Measurements from ENCODE around the gene EYA4.

- TF ChIP-seq ZNF530 (tag by site-specific recombination; IDR thresholded peaks at IDR 0.05; ENCODE audit: low read depth) = no peak
- no peak for TF ChIP-seq ZSCAN16 (tag by site-specific recombination; IDR thresholded peaks at IDR 0.05)
- no peak for TF ChIP-seq ZNF707 (tag by site-specific recombination; IDR thresholded peaks at IDR 0.05)
- TF ChIP-seq SETDB1 (IDR thresholded peaks at IDR 0.05; ENCODE audit: insufficient read length, low read length) = no peak
- no peak for TF ChIP-seq ZNF121 (tag by site-specific recombination; IDR thresholded peaks at IDR 0.05)
- TF ChIP-seq, protein P1, sequence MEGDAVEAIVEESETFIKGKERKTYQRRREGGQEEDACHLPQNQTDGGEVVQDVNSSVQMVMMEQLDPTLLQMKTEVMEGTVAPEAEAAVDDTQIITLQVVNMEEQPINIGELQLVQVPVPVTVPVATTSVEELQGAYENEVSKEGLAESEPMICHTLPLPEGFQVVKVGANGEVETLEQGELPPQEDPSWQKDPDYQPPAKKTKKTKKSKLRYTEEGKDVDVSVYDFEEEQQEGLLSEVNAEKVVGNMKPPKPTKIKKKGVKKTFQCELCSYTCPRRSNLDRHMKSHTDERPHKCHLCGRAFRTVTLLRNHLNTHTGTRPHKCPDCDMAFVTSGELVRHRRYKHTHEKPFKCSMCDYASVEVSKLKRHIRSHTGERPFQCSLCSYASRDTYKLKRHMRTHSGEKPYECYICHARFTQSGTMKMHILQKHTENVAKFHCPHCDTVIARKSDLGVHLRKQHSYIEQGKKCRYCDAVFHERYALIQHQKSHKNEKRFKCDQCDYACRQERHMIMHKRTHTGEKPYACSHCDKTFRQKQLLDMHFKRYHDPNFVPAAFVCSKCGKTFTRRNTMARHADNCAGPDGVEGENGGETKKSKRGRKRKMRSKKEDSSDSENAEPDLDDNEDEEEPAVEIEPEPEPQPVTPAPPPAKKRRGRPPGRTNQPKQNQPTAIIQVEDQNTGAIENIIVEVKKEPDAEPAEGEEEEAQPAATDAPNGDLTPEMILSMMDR (tag by site-specific recombination; IDR thresholded peaks at IDR 0.05) = no peak
- TF ChIP-seq, protein P2, sequence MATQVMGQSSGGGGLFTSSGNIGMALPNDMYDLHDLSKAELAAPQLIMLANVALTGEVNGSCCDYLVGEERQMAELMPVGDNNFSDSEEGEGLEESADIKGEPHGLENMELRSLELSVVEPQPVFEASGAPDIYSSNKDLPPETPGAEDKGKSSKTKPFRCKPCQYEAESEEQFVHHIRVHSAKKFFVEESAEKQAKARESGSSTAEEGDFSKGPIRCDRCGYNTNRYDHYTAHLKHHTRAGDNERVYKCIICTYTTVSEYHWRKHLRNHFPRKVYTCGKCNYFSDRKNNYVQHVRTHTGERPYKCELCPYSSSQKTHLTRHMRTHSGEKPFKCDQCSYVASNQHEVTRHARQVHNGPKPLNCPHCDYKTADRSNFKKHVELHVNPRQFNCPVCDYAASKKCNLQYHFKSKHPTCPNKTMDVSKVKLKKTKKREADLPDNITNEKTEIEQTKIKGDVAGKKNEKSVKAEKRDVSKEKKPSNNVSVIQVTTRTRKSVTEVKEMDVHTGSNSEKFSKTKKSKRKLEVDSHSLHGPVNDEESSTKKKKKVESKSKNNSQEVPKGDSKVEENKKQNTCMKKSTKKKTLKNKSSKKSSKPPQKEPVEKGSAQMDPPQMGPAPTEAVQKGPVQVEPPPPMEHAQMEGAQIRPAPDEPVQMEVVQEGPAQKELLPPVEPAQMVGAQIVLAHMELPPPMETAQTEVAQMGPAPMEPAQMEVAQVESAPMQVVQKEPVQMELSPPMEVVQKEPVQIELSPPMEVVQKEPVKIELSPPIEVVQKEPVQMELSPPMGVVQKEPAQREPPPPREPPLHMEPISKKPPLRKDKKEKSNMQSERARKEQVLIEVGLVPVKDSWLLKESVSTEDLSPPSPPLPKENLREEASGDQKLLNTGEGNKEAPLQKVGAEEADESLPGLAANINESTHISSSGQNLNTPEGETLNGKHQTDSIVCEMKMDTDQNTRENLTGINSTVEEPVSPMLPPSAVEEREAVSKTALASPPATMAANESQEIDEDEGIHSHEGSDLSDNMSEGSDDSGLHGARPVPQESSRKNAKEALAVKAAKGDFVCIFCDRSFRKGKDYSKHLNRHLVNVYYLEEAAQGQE (tag by site-specific recombination; IDR thresholded peaks at IDR 0.05) = no peak
- TF ChIP-seq ZNF777 (tag by site-specific recombination; IDR thresholded peaks at IDR 0.05; ENCODE audit: borderline replicate concordance) = no peak
- no peak for TF ChIP-seq TRIM28 (IDR thresholded peaks at IDR 0.05; ENCODE audit: borderline replicate concordance, low read length)
- TF ChIP-seq ZNF610 (tag by site-specific recombination; IDR thresholded peaks at IDR 0.05; ENCODE audit: borderline replicate concordance) = no peak
- no peak for TF ChIP-seq ZNF677 (tag by site-specific recombination; IDR thresholded peaks at IDR 0.05)
- TF ChIP-seq ZNF560 (tag by site-specific recombination; IDR thresholded peaks at IDR 0.05; ENCODE audit: borderline replicate concordance) = no peak
- no peak for TF ChIP-seq ZNF426 (tag by site-specific recombination; IDR thresholded peaks at IDR 0.05)
- TF ChIP-seq ZNF513 (tag by site-specific recombination; IDR thresholded peaks at IDR 0.05) = no peak
These were observed 237.5 kb downstream of the EYA4 start for GRCh38 chr6:133478673-133479072.
